Psoas muscle (tissue), 8 donors: Measurements from ENCODE around the gene OR6S1. TPM values are rescaled to one million over a fixed set of nuclear protein-coding genes. Genes with fewer than 3 reads are reported as not detected.
A peak's percentile ranks its signal among the peaks of the same experiment; 100 is the strongest.

Experiments
- ATAC-seq, 4 donors: fragments of 200-7000 bp; cut with Tn5 transposase; one replicate each; pipeline ENCODE4 v1.9.1; 2020; ENCODE audit warnings: moderate library complexity in 3 of 4, mild to moderate bottlenecking in 2 of 4
- DNase-seq, 2 donors: peaks; one replicate each; pipeline ENCODE4 v3.0.0-alpha.2; 2020
- H3K27ac ChIP-seq: fragments of 200-600 bp; one replicate; pipeline ENCODE4 v1.8.0; 2022
- H3K27me3 ChIP-seq, 3 donors: fragments of 200-600 bp in 1 of 3; one replicate each; pipeline versions ENCODE4 v1.6.1 to v1.8.0; 2013 to 2022; ENCODE audit warnings: low read length in 2 of 3, mild to moderate bottlenecking in 2 of 3, moderate library complexity in 1 of 3; ENCODE audit not compliant: insufficient read depth in 3 of 3
- H3K36me3 ChIP-seq, 2 donors: fragments of 200-600 bp in 1 of 2; one replicate each; pipeline versions ENCODE4 v1.6.1 to v1.8.0; 2013 to 2022; ENCODE audit warnings: low read depth in 1 of 2, mild to moderate bottlenecking in 1 of 2, moderate library complexity in 1 of 2; ENCODE audit not compliant: insufficient read depth in 1 of 2
- H3K4me1 ChIP-seq: fragments of 200-600 bp; one replicate; pipeline ENCODE4 v1.8.0; 2022
- H3K4me3 ChIP-seq: fragments of 200-600 bp; one replicate; pipeline ENCODE4 v1.8.0; 2022; ENCODE audit warnings: mild to moderate bottlenecking
- H3K9me3 ChIP-seq: fragments of 200-600 bp; one replicate; pipeline ENCODE4 v1.8.0; 2022
- CTCF ChIP-seq: fragments of 200-600 bp; IDR thresholded peaks from one replicate; pipeline ENCODE4 v1.8.0; 2022; ENCODE audit warnings: antibody characterized with exemption
- WGBS, 3 donors: extraction: QIAGEN DNeasy Blood & Tissue Kit; methylation state at CpG; one replicate each; pipeline versions ENCODE4 v1.1.6 to v1.1.7; 2013; 5-methylcytosine and 5-hydroxymethylcytosine counted together
- intact Hi-C, 2 donors: fragments of 100-400 bp; cut with DNase I; formaldehyde crosslinking; loops; one replicate each; pipeline versions ENCODE4 v1.11.0 to v1.14.2; 2022
- polyA plus RNA-seq, 3 donors: library from polyadenylated mRNA; stranded (reverse); fragments of 200-250 nt; gene quantifications; one replicate each; pipeline ENCODE4 v1.2.3, GENCODE V29; 2013
- total RNA-seq, 4 donors: library from RNA; stranded (reverse); fragmentation: NEBNext Ultra II Directional in 2 of 4; extraction: Animal tissue kit (Norgen Biotek cat#: 25700) in 2 of 4; gene quantifications; one replicate each; pipeline versions ENCODE4 v1.2.1 to v1.2.4, GENCODE V29; 2021 to 2023
- donor health status: healthy with polysubstance abuse.
- donor health status: DM: no; HTN: no; CAD: no; lungs with moderate emphysema.
- donor health status: Bipolar disorder and iron deficiency.
- donor health status: healthy.
- donor health status: DM: yes; HTN: yes; CAD: no.
- donor health status: DM: no; HTN: no; CAD: no.
- donor health status: DM: no; HTN: no; CAD: no.
- donor health status: DM: yes; HTN: yes; CAD: no.

OR6S1 gene
- total and polyA plus RNA-seq, 7 donors, result not detected

- TF ChIP-seq CTCF, result no peak
- Histone ChIP-seq H3K9me3 (no peaks in the 10 kb centered on the region), H3K27me3 (peaks cover 0 to 69% (median 15%) of the 10 kb centered on the region in 3 donors), H3K4me1 (peaks cover 24% of the 10 kb centered on the region), H3K4me3 (no peak overlapping the region), H3K36me3 (no peaks in the 10 kb centered on the region), H3K27ac (no peak overlapping the region)
- no peak for ATAC-seq
- intact Hi-C loops, result loop anchor here in 1 of 2 donors (5.0 kb wide), 1 partner anchor 44 kb away; no protein-coding TSS in a partner anchor
- WGBS, 3 donors, result 41 to 52% (median 47%) methylated on average over 10 of the region's 10 CpGs
- DNase-seq, result no peak
Measured at GRCh38 chr14:20628063-20628854, 13.2 kb downstream of the OR6S1 start.

GRCh38 chr14:20627346-20628027, 14.0 kb downstream of the OR6S1 start:
- ATAC-seq (no peak), DNase-seq (no peak)
- no peak overlapping the region for H3K4me3 ChIP-seq
- intact Hi-C loops, result loop anchor here in 1 of 2 donors (5.0 kb wide), 1 partner anchor 45 kb away; no protein-coding TSS in a partner anchor
- TF ChIP-seq CTCF, result no peak
- H3K9me3 ChIP-seq, result no peaks in the 10 kb centered on the region
- no peak overlapping the region for H3K27ac ChIP-seq
- no peaks in the 10 kb centered on the region for H3K36me3 ChIP-seq
- H3K4me1 ChIP-seq, result peaks cover 28% of the 10 kb centered on the region
- 67 to 70% (median 69%) methylated on average over 5 of the region's 5 CpGs for WGBS, 3 donors
- H3K27me3 ChIP-seq, result peaks cover 0 to 67% (median 16%) of the 10 kb centered on the region in 3 donors

- ATAC-seq, result peak in 2 of 4 donors; percentile 16 to 22
- Histone ChIP-seq H3K27ac (no peak overlapping the region), H3K9me3 (no peaks in the 10 kb centered on the region), H3K27me3 (peaks cover 0 to 72% (median 12%) of the 10 kb centered on the region in 3 donors), H3K36me3 (no peaks in the 10 kb centered on the region), H3K4me3 (peak overlapping the region; percentile 58), H3K4me1 (peaks cover 17% of the 10 kb centered on the region)
- no peak for DNase-seq
- intact Hi-C loops, result loop anchor here in 1 of 2 donors (5.0 kb wide), 1 partner anchor 46 kb away; no protein-coding TSS in a partner anchor
- 15 to 22% (median 19%) methylated on average over 12 of the region's 12 CpGs for WGBS, 3 donors
- no peak for TF ChIP-seq CTCF
Measured at GRCh38 chr14:20626274-20626673, 15.2 kb downstream of the OR6S1 start.

GRCh38 chr14:20624495-20625070, 16.9 kb downstream of the OR6S1 start:
- TF ChIP-seq CTCF, result no peak
- Histone ChIP-seq H3K4me3 (peak overlapping the region; percentile 58), H3K27ac (no peak overlapping the region), H3K27me3 (peaks cover 0 to 58% (median 12%) of the 10 kb centered on the region in 3 donors), H3K36me3 (no peaks in the 10 kb centered on the region), H3K9me3 (no peaks in the 10 kb centered on the region), H3K4me1 (peaks cover 17% of the 10 kb centered on the region)
- intact Hi-C loops, result loop anchor here in 1 of 2 donors (5.0 kb wide), 1 partner anchor 48 kb away; no protein-coding TSS in a partner anchor
- ATAC-seq (peak; percentile 43 to 52 (median 48)), DNase-seq (peak; percentile 54 to 69)
- WGBS, 3 donors, result 5 to 10% (median 10%) methylated on average over 22 of the region's 22 CpGs
